Lower leg skin (tissue), 4 donors: ENCODE data around the gene PCDHB2. TPM values are rescaled to one million over a fixed set of nuclear protein-coding genes. Genes with fewer than 3 reads are reported as not detected.
"Not testable (repeated sequence)": the region's sequence is repeated elsewhere in the genome, so short reads cannot be mapped to it uniquely, and the experiment has no call there.

Experiments used
- DNase-seq, 2 donors: peaks; one replicate each; pipeline ENCODE4 v3.0.0-alpha.2; 2019; ENCODE audit warnings: low spot score in 2 of 2
- H3K4me3 ChIP-seq: fragments of 200-600 bp; sonication (generic); 2 replicates; pipeline ENCODE4 v1.5.1; 2017; ENCODE audit warnings: mild to moderate bottlenecking, low read depth; ENCODE audit not compliant: poor library complexity, severe bottlenecking
- POLR2A ChIP-seq, 2 donors: fragments of 450-650 bp; IDR thresholded peaks; one replicate each; pipeline ENCODE4 v1.6.1; 2016 to 2017; ENCODE audit warnings: antibody characterized with exemption in 2 of 2, mild to moderate bottlenecking in 1 of 2, moderate library complexity in 1 of 2
- WGBS, 2 donors: methylation state at CpG; one replicate each; pipeline ENCODE4 v1.1.5; 2018; 5-methylcytosine and 5-hydroxymethylcytosine counted together
- intact Hi-C: fragments of 100-400 bp; cut with DNase I; formaldehyde crosslinking; loops from one replicate; pipeline ENCODE4 v1.15.0; 2023; ENCODE audit warnings: low total_unique reads
- total RNA-seq, 4 donors: library from RNA; depleted of rRNA; stranded (reverse); fragments of >200 nt; gene quantifications; one replicate each; pipeline ENCODE4 v1.1.0, GENCODE V29; 2016
- TF ChIP-seq, protein P1 (sequence below), 3 donors: fragments of 450-650 bp; IDR thresholded peaks; one replicate each; pipeline ENCODE4 v1.5.1; 2016; ENCODE audit warnings: antibody characterized with exemption in 3 of 3, mild to moderate bottlenecking in 3 of 3, moderate library complexity in 2 of 3

The PCDHB2 gene
- total RNA-seq, 4 donors from 2014 or later, result 2.3 to 6.2 (median 3.2) TPM

DNA sequence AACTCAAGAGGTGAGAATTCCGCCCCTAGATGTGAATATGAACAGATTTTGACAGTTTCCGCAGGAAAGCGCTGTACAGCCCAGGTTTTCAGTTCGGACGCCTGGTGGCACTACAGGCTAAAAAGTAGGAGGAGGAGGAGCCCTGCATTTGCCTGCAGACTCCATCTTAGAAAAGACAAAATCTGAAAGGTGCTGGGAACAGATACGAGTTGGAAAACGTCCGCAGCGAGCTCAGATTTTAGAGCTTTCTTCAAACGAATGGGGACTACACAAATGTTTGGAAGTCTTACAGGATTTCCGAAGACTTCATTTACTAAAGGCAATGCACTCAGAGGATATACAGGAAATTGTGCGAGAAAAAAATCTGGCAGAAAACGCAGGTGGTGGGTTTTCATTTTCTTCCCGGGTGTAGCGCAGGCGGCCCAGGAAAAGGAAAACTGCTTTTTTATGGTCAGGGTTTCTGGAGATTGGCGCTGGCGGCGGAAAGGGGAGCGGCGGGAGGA, 9.9 kb upstream of the PCDHB2 start:
- no peak for DNase-seq
- WGBS, 2 donors, result 15 to 18% methylated on average over 21 of the region's 21 CpGs
- intact Hi-C loops, result no loop called here
- H3K4me3 ChIP-seq, result no peak overlapping the region
- TF ChIP-seq POLR2A (IDR thresholded peaks at IDR 0.05), result no peak
- TF ChIP-seq, protein P1, sequence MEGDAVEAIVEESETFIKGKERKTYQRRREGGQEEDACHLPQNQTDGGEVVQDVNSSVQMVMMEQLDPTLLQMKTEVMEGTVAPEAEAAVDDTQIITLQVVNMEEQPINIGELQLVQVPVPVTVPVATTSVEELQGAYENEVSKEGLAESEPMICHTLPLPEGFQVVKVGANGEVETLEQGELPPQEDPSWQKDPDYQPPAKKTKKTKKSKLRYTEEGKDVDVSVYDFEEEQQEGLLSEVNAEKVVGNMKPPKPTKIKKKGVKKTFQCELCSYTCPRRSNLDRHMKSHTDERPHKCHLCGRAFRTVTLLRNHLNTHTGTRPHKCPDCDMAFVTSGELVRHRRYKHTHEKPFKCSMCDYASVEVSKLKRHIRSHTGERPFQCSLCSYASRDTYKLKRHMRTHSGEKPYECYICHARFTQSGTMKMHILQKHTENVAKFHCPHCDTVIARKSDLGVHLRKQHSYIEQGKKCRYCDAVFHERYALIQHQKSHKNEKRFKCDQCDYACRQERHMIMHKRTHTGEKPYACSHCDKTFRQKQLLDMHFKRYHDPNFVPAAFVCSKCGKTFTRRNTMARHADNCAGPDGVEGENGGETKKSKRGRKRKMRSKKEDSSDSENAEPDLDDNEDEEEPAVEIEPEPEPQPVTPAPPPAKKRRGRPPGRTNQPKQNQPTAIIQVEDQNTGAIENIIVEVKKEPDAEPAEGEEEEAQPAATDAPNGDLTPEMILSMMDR (IDR thresholded peaks at IDR 0.05), result no peak

DNA sequence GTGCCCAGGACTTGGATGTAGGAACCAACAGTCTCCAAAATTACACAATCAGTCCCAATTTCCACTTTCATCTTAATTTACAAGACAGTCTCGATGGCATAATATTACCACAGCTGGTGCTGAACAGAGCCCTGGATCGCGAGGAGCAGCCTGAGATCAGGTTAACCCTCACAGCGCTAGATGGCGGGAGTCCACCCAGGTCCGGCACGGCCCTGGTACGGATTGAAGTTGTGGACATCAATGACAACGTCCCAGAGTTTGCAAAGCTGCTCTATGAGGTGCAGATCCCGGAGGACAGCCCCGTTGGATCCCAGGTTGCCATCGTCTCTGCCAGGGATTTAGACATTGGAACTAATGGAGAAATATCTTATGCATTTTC, 837 bp downstream of the PCDHB2 start:
- DNase-seq, result no peak
- intact Hi-C loops, result no loop called here
- no peak overlapping the region for H3K4me3 ChIP-seq
- 38 to 46% methylated on average over 12 of the region's 12 CpGs for WGBS, 2 donors
- no peak for TF ChIP-seq POLR2A (IDR thresholded peaks at IDR 0.05)
- TF ChIP-seq, protein P1 (IDR thresholded peaks at IDR 0.05), result no peak

DNA sequence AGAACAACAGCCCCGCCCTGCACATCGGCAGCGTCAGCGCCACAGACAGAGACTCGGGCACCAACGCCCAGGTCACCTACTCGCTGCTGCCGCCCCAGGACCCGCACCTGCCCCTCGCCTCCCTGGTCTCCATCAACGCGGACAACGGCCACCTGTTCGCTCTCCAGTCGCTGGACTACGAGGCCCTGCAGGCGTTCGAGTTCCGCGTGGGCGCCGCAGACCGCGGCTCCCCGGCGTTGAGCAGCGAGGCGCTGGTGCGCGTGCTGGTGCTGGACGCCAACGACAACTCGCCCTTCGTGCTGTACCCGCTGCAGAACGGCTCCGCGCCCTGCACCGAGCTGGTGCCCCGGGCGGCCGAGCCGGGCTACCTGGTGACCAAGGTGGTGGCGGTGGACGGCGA, 1.8 kb downstream of the PCDHB2 start:
- DNase-seq, H3K4me3 ChIP-seq, intact Hi-C loops: not testable (repeated sequence)
- 34 to 35% methylated on average over 7 to 17 of the region's 46 CpGs for WGBS, 2 donors

DNA sequence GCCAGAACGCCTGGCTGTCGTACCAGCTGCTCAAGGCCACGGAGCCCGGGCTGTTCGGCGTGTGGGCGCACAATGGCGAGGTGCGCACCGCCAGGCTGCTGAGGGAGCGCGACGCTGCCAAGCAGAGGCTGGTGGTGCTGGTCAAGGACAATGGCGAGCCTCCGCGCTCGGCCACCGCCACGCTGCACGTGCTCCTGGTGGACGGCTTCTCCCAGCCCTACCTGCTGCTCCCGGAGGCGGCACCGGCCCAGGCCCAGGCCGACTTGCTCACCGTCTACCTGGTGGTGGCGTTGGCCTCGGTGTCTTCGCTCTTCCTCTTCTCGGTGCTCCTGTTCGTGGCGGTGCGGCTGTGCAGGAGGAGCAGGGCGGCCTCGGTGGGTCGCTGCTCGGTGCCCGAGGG, 2.2 kb downstream of the PCDHB2 start:
- intact Hi-C loops, DNase-seq, H3K4me3 ChIP-seq: not testable (repeated sequence)
- whole genome bisulfite sequencing, 2 donors, result 0% methylated on average over 1 of the region's 38 CpGs; no CpG with 5 or more reads in 1 of the 2 donors

- intact Hi-C loops, result no loop called here
- DNase-seq, result no peak
These were observed 5.9 kb downstream of the PCDHB2 start, which contains the start of gene PCDHB3 for GRCh38 chr5:141100243-141100805. TSS of gene PCDHB3 (plus strand) at chr5:141100473. CDS start at chr5:141100650, 177 bp downstream.

GRCh38 chr5:141101059-141101458, 6.6 kb downstream of the PCDHB2 start:
- WGBS, 2 donors, result 38 to 45% methylated on average over 19 of the region's 20 CpGs
- no peak overlapping the region for H3K4me3 ChIP-seq
- TF ChIP-seq, protein P1 (IDR thresholded peaks at IDR 0.05), result no peak
- TF ChIP-seq POLR2A (IDR thresholded peaks at IDR 0.05), result no peak
- DNase-seq, result no peak
- intact Hi-C loops, result no loop called here

More at GRCh38 chr5:141100243-141100805, 5.9 kb downstream of the PCDHB2 start, which contains the start of gene PCDHB3:
- no peak within 1 kb of the TSS for H3K4me3 ChIP-seq
- no peak for TF ChIP-seq POLR2A (IDR thresholded peaks at IDR 0.05)
- 19 to 24% methylated on average over 19 of the region's 19 CpGs for WGBS, 2 donors

DNA sequence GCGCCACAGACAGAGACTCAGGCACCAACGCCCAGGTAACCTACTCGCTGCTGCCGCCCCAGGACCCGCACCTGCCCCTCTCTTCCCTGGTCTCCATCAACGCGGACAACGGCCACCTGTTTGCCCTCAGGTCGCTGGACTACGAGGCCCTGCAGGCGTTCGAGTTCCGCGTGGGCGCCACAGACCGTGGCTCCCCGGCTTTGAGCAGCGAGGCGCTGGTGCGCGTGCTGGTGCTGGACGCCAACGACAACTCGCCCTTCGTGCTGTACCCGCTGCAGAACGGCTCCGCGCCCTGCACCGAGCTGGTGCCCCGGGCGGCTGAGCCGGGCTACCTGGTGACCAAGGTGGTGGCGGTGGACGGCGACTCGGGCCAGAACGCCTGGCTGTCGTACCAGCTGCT, 7.7 kb downstream of the PCDHB2 start:
- WGBS, 2 donors, result 42 to 51% methylated on average over 17 to 19 of the region's 39 CpGs
- H3K4me3 ChIP-seq, intact Hi-C loops, DNase-seq: not testable (repeated sequence)

DNA sequence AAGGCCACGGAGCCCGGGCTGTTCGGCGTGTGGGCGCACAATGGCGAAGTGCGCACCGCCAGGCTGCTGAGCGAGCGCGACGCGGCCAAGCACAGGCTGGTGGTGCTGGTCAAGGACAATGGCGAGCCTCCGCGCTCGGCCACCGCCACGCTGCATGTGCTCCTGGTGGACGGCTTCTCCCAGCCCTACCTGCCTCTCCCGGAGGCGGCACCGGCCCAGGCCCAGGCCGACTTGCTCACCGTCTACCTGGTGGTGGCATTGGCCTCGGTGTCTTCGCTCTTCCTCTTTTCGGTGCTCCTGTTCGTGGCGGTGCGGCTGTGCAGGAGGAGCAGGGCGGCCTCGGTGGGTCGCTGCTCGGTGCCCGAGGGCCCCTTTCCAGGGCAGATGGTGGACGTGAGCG, 8.1 kb downstream of the PCDHB2 start:
- 40 to 42% methylated on average over 3 to 20 of the region's 38 CpGs for WGBS, 2 donors
- H3K4me3 ChIP-seq, DNase-seq, intact Hi-C loops: not testable (repeated sequence)
